Loucy (cell line): ENCODE measurements around the gene PAK1.

Source experiments
- EZH2phosphoT487 ChIP-seq: fragments of 200-600 bp; IDR thresholded peaks from 2 replicates; pipeline ENCODE4 v1.6.1; 2018; ENCODE audit warnings: antibody characterized with exemption, mild to moderate bottlenecking, moderate library complexity, borderline replicate concordance
- TF ChIP-seq, protein P1 (sequence below): fragments of 200-600 bp; sonication (generic); conservative IDR thresholded peaks from 2 replicates; pipeline ENCODE4 v1.5.1; 2014; ENCODE audit warnings: mild to moderate bottlenecking, antibody characterized with exemption, low read length

GRCh38 chr11:77502346-77502905 lies 28.5 kb upstream of the PAK1 start:
- TF ChIP-seq, protein P1, sequence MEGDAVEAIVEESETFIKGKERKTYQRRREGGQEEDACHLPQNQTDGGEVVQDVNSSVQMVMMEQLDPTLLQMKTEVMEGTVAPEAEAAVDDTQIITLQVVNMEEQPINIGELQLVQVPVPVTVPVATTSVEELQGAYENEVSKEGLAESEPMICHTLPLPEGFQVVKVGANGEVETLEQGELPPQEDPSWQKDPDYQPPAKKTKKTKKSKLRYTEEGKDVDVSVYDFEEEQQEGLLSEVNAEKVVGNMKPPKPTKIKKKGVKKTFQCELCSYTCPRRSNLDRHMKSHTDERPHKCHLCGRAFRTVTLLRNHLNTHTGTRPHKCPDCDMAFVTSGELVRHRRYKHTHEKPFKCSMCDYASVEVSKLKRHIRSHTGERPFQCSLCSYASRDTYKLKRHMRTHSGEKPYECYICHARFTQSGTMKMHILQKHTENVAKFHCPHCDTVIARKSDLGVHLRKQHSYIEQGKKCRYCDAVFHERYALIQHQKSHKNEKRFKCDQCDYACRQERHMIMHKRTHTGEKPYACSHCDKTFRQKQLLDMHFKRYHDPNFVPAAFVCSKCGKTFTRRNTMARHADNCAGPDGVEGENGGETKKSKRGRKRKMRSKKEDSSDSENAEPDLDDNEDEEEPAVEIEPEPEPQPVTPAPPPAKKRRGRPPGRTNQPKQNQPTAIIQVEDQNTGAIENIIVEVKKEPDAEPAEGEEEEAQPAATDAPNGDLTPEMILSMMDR = no peak
- TF ChIP-seq EZH2phosphoT487 = no peak
